HepG2 (cell line): ENCODE measurements around the gene IL16. TPM values are rescaled to one million over a fixed set of nuclear protein-coding genes. Genes with fewer than 3 reads are reported as not detected.

Experiments used
- ATAC-seq: fragments of 200-7000 bp; cut with Tn5 transposase; 3 replicates; pipeline ENCODE4 v1.9.1; 2020; ENCODE audit warnings: mild to moderate bottlenecking, moderate library complexity
- BruUV-seq: library from RNA; stranded (reverse); fragments of 400-500 nt; replicated peaks from 2 replicates; lab custom pipeline; 2021; lab: Mats Ljungman, UMichigan
- CTCF ChIA-PET: fragments of 300-600 bp; formaldehyde crosslinking; extraction: SDS; loops from one replicate; lab custom pipeline; 2021; ENCODE audit warnings: low total read pairs, inconsistent platforms, low intra/inter-chr PET ratio; lab: Yijun Ruan, JAX
- POLR2A ChIA-PET: fragments of 350-600 bp; sonication (Branson Sonifier 250); formaldehyde crosslinking; loops from one replicate; lab custom pipeline; 2020; ENCODE audit warnings: antibody characterized with exemption, inconsistent platforms; lab: Yijun Ruan, JAX
- DNase-seq: peaks from one replicate; pipeline ENCODE4 v3.0.0-alpha.2; 2015; ENCODE audit warnings: low spot score
- FAIRE-seq: peaks from 3 replicates; lab custom pipeline; 2011; peaks lifted over from hg19 to GRCh38; lab: Jason Lieb, UNC
- H2AFZ ChIP-seq: one replicate; pipeline ENCODE4 v1.6.1; 2011; ENCODE audit warnings: low read length, inconsistent platforms
- H3K27ac ChIP-seq: fragments of 300-600 bp; 3 replicates; pipeline ENCODE4 v1.8.0; 2011; ENCODE audit warnings: mixed run types, mild to moderate bottlenecking, mixed read lengths, low read length, inconsistent platforms; ENCODE audit not compliant: insufficient read depth; ENCODE audit errors: extremely low read length
- H3K27me3 ChIP-seq, 2 experiments: fragments of 200-600 bp in 1 of 2; 2 replicates in 1 of 2; 3 replicates in 1 of 2; pipeline versions ENCODE4 v1.6.0 to v1.8.0; 2011; ENCODE audit warnings: low read length in 2 of 2, mild to moderate bottlenecking in 2 of 2, moderate library complexity in 2 of 2, inconsistent platforms in 1 of 2; ENCODE audit not compliant: insufficient read depth in 2 of 2, control insufficient read depth in 1 of 2
- H3K36me3 ChIP-seq, 2 experiments: fragments of 200-600 bp in 1 of 2; replicated peaks in 1 of 2; 2 replicates in 1 of 2; 3 replicates in 1 of 2; pipeline versions ENCODE4 v1.5.1 to v1.8.0; 2011; ENCODE audit warnings: low read length in 2 of 2, inconsistent platforms in 1 of 2; ENCODE audit not compliant: insufficient read depth in 2 of 2, control insufficient read depth in 1 of 2
- H3K4me1 ChIP-seq: 2 replicates; pipeline ENCODE4 v1.5.1; 2012; ENCODE audit warnings: low read length, inconsistent platforms; ENCODE audit not compliant: insufficient read depth
- H3K4me2 ChIP-seq: 2 replicates; pipeline ENCODE4 v1.6.0; 2011; ENCODE audit warnings: low read depth, low read length, inconsistent platforms
- H3K4me3 ChIP-seq, 3 experiments: fragments of 200-600 bp in 1 of 3; sonication (generic), shearing (Covaris generic) in 1 of 3; replicated peaks in 1 of 3; 2 replicates each; pipeline ENCODE4 v1.5.1; 2011 to 2016; ENCODE audit warnings: low read length in 3 of 3, inconsistent platforms in 2 of 3, low read depth in 2 of 3, mild to moderate bottlenecking in 2 of 3, control low read depth in 1 of 3, mixed read lengths in 1 of 3; ENCODE audit not compliant: insufficient read depth in 1 of 3
- H3K79me2 ChIP-seq: one replicate; pipeline ENCODE4 v1.6.1; 2011; ENCODE audit warnings: low read length, inconsistent platforms; ENCODE audit not compliant: insufficient read depth
- H3K9ac ChIP-seq: 2 replicates; pipeline ENCODE4 v1.6.0; 2011; ENCODE audit warnings: mild to moderate bottlenecking, low read depth, low read length, inconsistent platforms; ENCODE audit not compliant: insufficient read depth
- H3K9me3 ChIP-seq: 2 replicates; pipeline ENCODE4 v1.5.1; 2012; ENCODE audit warnings: mild to moderate bottlenecking, low read length
- H4K20me1 ChIP-seq: 2 replicates; pipeline ENCODE4 v1.6.0; 2011; ENCODE audit warnings: inconsistent platforms, mild to moderate bottlenecking, low read length, moderate library complexity; ENCODE audit not compliant: insufficient read depth
- ARNTL ChIP-seq: sonication (generic); formaldehyde crosslinking; IDR thresholded peaks from 2 replicates; pipeline ENCODE4 v1.4.0; 2020; ENCODE audit warnings: mild to moderate bottlenecking, missing genetic modification reagents
- ATF7 ChIP-seq, 2 experiments: fragments of 450-650 bp in 1 of 2; sonication (generic) in 1 of 2; formaldehyde crosslinking in 1 of 2; IDR thresholded peaks; 2 replicates each; pipeline versions ENCODE4 v1.4.0 to v1.6.1; 2016 to 2020; ENCODE audit warnings: antibody characterized with exemption in 1 of 2, mild to moderate bottlenecking in 1 of 2, missing genetic modification reagents in 1 of 2
- CREB1 ChIP-seq, 2 experiments: fragments of 450-650 bp in 1 of 2; IDR thresholded peaks; 2 replicates each; pipeline ENCODE4 v1.6.1; 2016 to 2017; ENCODE audit warnings: control low read depth in 1 of 2, mild to moderate bottlenecking in 1 of 2, missing compliant biosample characterization in 1 of 2, missing genetic modification characterization in 1 of 2
- HINFP ChIP-seq: sonication (generic); formaldehyde crosslinking; IDR thresholded peaks from 2 replicates; pipeline ENCODE4 v1.4.0; 2020; ENCODE audit warnings: low read depth, mild to moderate bottlenecking, missing genetic modification reagents
- HNRNPK ChIP-seq: fragments of 200-400 bp; formaldehyde crosslinking; IDR thresholded peaks from 2 replicates; pipeline ENCODE4 v1.6.1; 2018; ENCODE audit warnings: low read length, low read depth, moderate library complexity, mild to moderate bottlenecking; ENCODE audit not compliant: poor library complexity, severe bottlenecking
- HOXA3 ChIP-seq: sonication (generic); formaldehyde crosslinking; IDR thresholded peaks from 2 replicates; pipeline ENCODE4 v1.5.0; 2020; ENCODE audit warnings: missing genetic modification reagents
- SMYD3 ChIP-seq: sonication (generic); formaldehyde crosslinking; IDR thresholded peaks from 2 replicates; pipeline ENCODE4 v1.8.1; 2023; ENCODE audit warnings: mild to moderate bottlenecking, missing genetic modification reagents
- THYN1 ChIP-seq: sonication (generic); formaldehyde crosslinking; IDR thresholded peaks from 2 replicates; pipeline ENCODE4 v1.8.1; 2023; ENCODE audit warnings: low read depth, mild to moderate bottlenecking, moderate library complexity, missing genetic modification reagents, borderline replicate concordance
- ZKSCAN5 ChIP-seq: sonication (generic); formaldehyde crosslinking; IDR thresholded peaks from 2 replicates; pipeline ENCODE4 v1.5.1; 2020; ENCODE audit warnings: mild to moderate bottlenecking, missing genetic modification reagents
- WGBS: methylation state at CpG from one replicate; pipeline ENCODE4 v1.1.6; 2017; ENCODE audit warnings: low lambda C conversion rate; 5-methylcytosine and 5-hydroxymethylcytosine counted together
- in situ Hi-C: cut with HindIII; loops from 2 replicates; pipeline ENCODE4 v1.10.0; 2017; ENCODE audit warnings: low pct_unique_long_range_greater_than_20kb; ENCODE audit not compliant: extremely low pct_ligation_motif_present
- intact Hi-C: fragments of 100-400 bp; cut with micrococcal nuclease; formaldehyde crosslinking; loops from one replicate; pipeline ENCODE4 v1.10.0; 2022; ENCODE audit not compliant: unreplicated experiment
- polyA plus RNA-seq, 8 experiments: library from polyadenylated mRNA; depleted of rRNA in 3 of 8; stranded (reverse) in 7 of 8; unstranded in 1 of 8; fragments of >200 nt; fragmentation: Illumina TruSeq in 4 of 8; extraction: Trizol in 4 of 8; gene quantifications; 2 replicates each; pipeline versions ENCODE4 v1.2.1 to v1.2.3, GENCODE V29; 2011 to 2016; ENCODE audit warnings: low read depth in 4 of 8, missing spikeins in 1 of 8, mixed read lengths in 1 of 8; ENCODE audit not compliant: insufficient read depth in 1 of 8
- total RNA-seq, 5 experiments: library from RNA; depleted of rRNA; stranded (reverse); fragments of >200 nt; fragmentation: Illumina TruSeq; extraction: Trizol; gene quantifications; 2 replicates each; pipeline ENCODE4 v1.2.3, GENCODE V29; 2016; ENCODE audit warnings: low read depth in 1 of 5
- TF ChIP-seq, protein P1 (sequence below): sonication (generic); formaldehyde crosslinking; IDR thresholded peaks from 2 replicates; pipeline ENCODE4 v1.5.0; 2020; ENCODE audit warnings: mild to moderate bottlenecking, missing genetic modification reagents, borderline replicate concordance
- TF ChIP-seq, protein P2 (sequence below): sonication (generic); formaldehyde crosslinking; IDR thresholded peaks from 2 replicates; pipeline ENCODE4 v1.4.0; 2020; ENCODE audit warnings: missing genetic modification reagents, borderline replicate concordance

The IL16 gene
- total and polyA plus RNA-seq, 2 of the 13 experiments (the other 11 are each of a cell fraction or from before 2014, with no cell fraction given): 0.03 TPM; not detected in 1

DNA sequence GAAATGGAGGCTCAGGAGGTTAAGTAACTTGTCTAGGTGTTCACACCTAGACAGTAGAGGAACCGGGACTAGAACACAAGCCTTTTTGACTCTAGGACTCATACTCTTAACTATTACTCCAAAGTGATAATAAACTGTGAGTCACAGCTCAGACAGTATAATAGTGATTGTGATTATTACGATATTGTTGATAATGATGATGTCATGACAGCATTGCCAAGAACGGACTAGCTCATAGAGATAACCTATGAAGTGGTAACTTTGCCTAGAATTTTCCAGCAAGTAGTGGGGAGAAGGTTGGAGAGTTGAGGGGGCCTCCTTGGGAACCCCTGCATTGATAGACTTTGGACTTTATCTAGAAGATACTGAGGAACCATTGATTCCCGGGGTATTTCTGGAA is 93.2 kb downstream of the IL16 start:
- Histone ChIP-seq H3K27me3 (peaks cover 0 to 12% of the 10 kb centered on the region in 2 experiments; a peak in 2 of 5 replicates), H3K9me3 (no peaks in the 10 kb centered on the region)
- in situ Hi-C loops: no loop called here
- TF ChIP-seq, protein P1, sequence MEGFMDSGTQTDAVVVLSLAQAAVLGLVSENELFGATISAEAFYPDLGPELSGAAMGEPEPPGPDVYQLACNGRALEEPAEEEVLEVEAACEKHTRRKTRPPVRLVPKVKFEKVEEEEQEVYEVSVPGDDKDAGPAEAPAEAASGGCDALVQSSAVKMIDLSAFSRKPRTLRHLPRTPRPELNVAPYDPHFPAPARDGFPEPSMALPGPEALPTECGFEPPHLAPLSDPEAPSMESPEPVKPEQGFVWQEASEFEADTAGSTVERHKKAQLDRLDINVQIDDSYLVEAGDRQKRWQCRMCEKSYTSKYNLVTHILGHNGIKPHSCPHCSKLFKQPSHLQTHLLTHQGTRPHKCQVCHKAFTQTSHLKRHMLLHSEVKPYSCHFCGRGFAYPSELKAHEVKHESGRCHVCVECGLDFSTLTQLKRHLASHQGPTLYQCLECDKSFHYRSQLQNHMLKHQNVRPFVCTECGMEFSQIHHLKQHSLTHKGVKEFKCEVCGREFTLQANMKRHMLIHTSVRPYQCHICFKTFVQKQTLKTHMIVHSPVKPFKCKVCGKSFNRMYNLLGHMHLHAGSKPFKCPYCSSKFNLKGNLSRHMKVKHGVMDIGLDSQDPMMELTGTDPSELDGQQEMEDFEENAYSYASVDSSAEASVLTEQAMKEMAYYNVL: no peak
- TF ChIP-seq HINFP (CRISPR knock-in tag) (no peak), ATF7 (IDR thresholded peaks at IDR 0.05) (peak; percentile 86), ATF7 (CRISPR knock-in tag; IDR thresholded peaks at IDR 0.05) (no peak), ZKSCAN5 (no peak), THYN1 (no peak), SMYD3 (CRISPR knock-in tag) (no peak), ARNTL (no peak), HNRNPK (no peak), CREB1 (IDR thresholded peaks at IDR 0.05) (peak; percentile 71), CREB1 (CRISPR knock-in tag; IDR thresholded peaks at IDR 0.05) (no peak), HOXA3 (CRISPR knock-in tag) (no peak)
- TF ChIP-seq, protein P2, sequence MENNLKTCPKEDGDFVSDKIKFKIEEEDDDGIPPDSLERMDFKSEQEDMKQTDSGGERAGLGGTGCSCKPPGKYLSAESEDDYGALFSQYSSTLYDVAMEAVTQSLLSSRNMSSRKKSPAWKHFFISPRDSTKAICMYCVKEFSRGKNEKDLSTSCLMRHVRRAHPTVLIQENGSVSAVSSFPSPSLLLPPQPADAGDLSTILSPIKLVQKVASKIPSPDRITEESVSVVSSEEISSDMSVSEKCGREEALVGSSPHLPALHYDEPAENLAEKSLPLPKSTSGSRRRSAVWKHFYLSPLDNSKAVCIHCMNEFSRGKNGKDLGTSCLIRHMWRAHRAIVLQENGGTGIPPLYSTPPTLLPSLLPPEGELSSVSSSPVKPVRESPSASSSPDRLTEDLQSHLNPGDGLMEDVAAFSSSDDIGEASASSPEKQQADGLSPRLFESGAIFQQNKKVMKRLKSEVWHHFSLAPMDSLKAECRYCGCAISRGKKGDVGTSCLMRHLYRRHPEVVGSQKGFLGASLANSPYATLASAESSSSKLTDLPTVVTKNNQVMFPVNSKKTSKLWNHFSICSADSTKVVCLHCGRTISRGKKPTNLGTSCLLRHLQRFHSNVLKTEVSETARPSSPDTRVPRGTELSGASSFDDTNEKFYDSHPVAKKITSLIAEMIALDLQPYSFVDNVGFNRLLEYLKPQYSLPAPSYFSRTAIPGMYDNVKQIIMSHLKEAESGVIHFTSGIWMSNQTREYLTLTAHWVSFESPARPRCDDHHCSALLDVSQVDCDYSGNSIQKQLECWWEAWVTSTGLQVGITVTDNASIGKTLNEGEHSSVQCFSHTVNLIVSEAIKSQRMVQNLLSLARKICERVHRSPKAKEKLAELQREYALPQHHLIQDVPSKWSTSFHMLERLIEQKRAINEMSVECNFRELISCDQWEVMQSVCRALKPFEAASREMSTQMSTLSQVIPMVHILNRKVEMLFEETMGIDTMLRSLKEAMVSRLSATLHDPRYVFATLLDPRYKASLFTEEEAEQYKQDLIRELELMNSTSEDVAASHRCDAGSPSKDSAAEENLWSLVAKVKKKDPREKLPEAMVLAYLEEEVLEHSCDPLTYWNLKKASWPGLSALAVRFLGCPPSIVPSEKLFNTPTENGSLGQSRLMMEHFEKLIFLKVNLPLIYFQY: no peak
- TF ChIP-seq, all 625 proteins: peak for 2
- DNase-seq (no peak), FAIRE-seq (no peak), ATAC-seq (no peak)
- Histone ChIP-seq H3K36me3 (no peaks in the 10 kb centered on the region), H3K4me1 (no peaks in the 10 kb centered on the region), H3K4me3 (no peak overlapping the region), H3K79me2 (no peaks in the 10 kb centered on the region), H3K27ac (no peak overlapping the region), H2AFZ (no peak overlapping the region), H3K4me2 (no peak overlapping the region), H3K9ac (no peak overlapping the region), H4K20me1 (no peaks in the 10 kb centered on the region; the same call in 1 of the 2 replicates)
- intact Hi-C loops: no loop called here
- no TSS peak for BruUV-seq
- WGBS: 31% methylated on average over 4 of the region's 4 CpGs
- POLR2A ChIA-PET: no interaction called here
- CTCF ChIA-PET: no interaction called here
